ENCODE results near the gene BTBD9. TPM values are rescaled to one million over a fixed set of nuclear protein-coding genes. Genes with fewer than 3 reads are reported as not detected.

BTBD9 gene
- total RNA-seq, 3 donors from 2014 or later = 12.8 to 25.5 (median 19.0) TPM

DNA sequence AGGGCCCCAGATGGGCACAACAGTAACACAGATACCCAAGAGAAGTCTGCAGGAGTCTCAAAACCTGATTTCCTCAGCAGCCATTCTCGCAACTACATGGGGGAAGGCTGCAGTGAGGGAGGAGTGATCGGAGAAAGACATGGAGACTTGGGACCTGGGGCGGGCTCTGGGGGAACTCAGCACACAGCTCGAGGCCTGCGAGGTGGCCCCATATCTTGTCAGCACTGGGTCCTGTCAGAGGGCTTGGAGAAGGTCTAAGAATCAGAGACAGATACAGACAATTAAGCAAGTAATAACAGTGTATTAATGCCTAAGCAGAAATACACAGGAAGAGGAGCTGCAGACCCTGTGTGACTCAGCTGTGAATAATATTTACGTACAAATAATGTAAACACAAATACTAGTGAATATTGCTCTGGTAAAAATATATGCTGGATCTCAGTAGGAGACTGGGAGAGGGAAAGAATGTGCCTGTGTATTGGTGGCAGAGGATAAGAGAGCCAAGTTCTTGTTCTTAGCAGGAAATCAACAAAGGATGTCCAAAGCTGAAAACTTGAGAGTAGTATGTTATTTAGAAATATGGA lies 484.0 kb downstream of the BTBD9 start:
- TF ChIP-seq POLR2AphosphoS5 (IDR thresholded peaks at IDR 0.05) (no peak), POLR2A (IDR thresholded peaks at IDR 0.05) (no peak)
- TF ChIP-seq, protein P1, sequence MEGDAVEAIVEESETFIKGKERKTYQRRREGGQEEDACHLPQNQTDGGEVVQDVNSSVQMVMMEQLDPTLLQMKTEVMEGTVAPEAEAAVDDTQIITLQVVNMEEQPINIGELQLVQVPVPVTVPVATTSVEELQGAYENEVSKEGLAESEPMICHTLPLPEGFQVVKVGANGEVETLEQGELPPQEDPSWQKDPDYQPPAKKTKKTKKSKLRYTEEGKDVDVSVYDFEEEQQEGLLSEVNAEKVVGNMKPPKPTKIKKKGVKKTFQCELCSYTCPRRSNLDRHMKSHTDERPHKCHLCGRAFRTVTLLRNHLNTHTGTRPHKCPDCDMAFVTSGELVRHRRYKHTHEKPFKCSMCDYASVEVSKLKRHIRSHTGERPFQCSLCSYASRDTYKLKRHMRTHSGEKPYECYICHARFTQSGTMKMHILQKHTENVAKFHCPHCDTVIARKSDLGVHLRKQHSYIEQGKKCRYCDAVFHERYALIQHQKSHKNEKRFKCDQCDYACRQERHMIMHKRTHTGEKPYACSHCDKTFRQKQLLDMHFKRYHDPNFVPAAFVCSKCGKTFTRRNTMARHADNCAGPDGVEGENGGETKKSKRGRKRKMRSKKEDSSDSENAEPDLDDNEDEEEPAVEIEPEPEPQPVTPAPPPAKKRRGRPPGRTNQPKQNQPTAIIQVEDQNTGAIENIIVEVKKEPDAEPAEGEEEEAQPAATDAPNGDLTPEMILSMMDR (IDR thresholded peaks at IDR 0.05) = no peak
- DNase-seq (ENCODE audit: low spot score in 2 of 2) = no peak
- H3K9me3 ChIP-seq = no peaks in the 10 kb centered on the region
- H3K4me3 ChIP-seq = no peak overlapping the region
- no peaks in the 10 kb centered on the region for H3K27me3 ChIP-seq
- no peaks in the 10 kb centered on the region for H3K36me3 ChIP-seq
- intact Hi-C loops (cut with DNase I; ENCODE audit: low total_unique reads) = no loop called here
- H3K27ac ChIP-seq = no peak overlapping the region
- no peaks in the 10 kb centered on the region for H3K4me1 ChIP-seq

DNA sequence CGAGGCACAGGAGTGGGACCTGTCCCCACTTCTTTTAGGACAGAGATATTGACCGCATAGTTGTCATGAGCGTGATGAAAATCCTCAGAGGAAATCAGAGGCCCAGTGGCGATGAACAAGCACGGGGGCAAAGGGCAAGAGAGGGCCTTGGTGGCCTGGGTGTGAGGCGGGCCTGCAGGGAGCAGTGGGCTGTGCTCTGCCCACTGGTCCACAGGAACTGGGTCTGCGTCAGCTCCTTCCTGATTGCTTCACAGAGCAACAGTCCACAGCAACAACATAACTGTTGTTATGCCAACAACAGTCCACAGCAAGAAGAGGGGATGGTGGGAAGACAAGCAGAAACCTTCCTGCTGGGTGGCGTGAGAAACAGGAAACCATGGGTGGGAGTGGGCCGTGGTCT lies 484.6 kb downstream of the BTBD9 start:
- no peak for TF ChIP-seq POLR2AphosphoS5 (IDR thresholded peaks at IDR 0.05)
- Histone ChIP-seq H3K27ac (no peak overlapping the region), H3K4me3 (no peak overlapping the region), H3K9me3 (no peaks in the 10 kb centered on the region), H3K27me3 (no peaks in the 10 kb centered on the region), H3K4me1 (no peaks in the 10 kb centered on the region), H3K36me3 (no peaks in the 10 kb centered on the region)
- intact Hi-C loops (cut with DNase I; ENCODE audit: low total_unique reads) = no loop called here
- peak in 1 of 2 donors; percentile 19 for DNase-seq (ENCODE audit: low spot score in 2 of 2)

DNA sequence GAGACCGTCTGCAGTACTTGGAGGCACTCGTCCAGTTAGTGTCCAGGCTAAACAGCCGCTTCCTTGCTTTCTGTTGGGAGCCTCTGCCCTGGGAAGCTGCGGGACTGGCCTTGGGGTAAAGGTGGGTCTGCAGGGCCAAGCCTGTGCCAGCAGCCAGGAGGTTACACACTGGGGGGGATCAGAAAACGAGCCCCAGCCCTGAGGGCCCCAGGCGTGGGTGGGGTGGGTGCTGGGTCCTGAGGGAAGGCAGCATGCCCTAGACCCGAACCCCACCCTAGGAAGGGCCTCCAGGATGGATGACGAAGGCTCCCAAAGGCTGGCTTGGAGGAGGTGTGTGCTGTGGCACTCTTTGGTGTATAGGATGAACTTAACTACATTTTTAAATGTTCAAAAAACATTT lies 485.0 kb downstream of the BTBD9 start:
- H3K36me3 ChIP-seq = no peaks in the 10 kb centered on the region
- intact Hi-C loops (cut with DNase I; ENCODE audit: low total_unique reads) = no loop called here
- H3K4me1 ChIP-seq = no peaks in the 10 kb centered on the region
- peak in 1 of 2 donors; percentile 37 for DNase-seq (ENCODE audit: low spot score in 2 of 2)
- no peak overlapping the region for H3K27ac ChIP-seq
- no peak overlapping the region for H3K4me3 ChIP-seq
- no peaks in the 10 kb centered on the region for H3K9me3 ChIP-seq
- H3K27me3 ChIP-seq = no peaks in the 10 kb centered on the region
- TF ChIP-seq, protein P1 (IDR thresholded peaks at IDR 0.05) = no peak
- TF ChIP-seq POLR2A (IDR thresholded peaks at IDR 0.05) = no peak
- TF ChIP-seq POLR2AphosphoS5 (IDR thresholded peaks at IDR 0.05) = no peak

DNA sequence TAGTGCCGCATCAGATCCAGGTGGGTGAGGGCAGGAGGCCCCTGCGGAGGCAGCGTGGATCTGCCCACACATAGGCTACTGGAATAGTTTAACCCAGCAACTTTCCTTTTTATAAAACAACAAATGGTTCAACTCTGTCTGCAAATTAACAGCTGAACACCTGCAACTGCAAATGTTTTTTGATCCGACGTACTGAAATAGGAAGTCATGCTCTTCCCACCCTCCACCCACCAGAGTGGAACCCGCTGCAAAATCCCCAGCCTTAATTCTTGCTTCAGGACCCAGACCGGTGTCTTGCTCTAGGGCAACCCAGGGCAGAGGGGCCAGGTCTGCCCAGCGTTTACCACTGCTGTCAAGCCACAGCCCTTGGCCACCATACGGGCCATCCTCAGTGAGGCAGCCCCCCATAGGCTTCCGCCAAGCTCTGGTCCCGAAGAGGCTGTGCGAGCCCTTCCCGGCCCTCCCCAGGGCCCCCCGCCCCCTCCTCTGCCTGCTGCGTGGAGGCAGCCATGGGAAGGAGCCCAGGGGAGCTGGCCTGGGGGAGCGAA lies 485.9 kb downstream of the BTBD9 start:
- intact Hi-C loops (cut with DNase I; ENCODE audit: low total_unique reads) = no loop called here
- TF ChIP-seq, protein P1 (IDR thresholded peaks at IDR 0.05) = no peak
- no peak for TF ChIP-seq POLR2A (IDR thresholded peaks at IDR 0.05)
- no peak for TF ChIP-seq POLR2AphosphoS5 (IDR thresholded peaks at IDR 0.05)
- Histone ChIP-seq H3K27me3 (no peaks in the 10 kb centered on the region), H3K4me3 (no peak overlapping the region), H3K9me3 (no peaks in the 10 kb centered on the region), H3K27ac (no peak overlapping the region), H3K4me1 (no peaks in the 10 kb centered on the region), H3K36me3 (no peaks in the 10 kb centered on the region)
- peak in 1 of 2 donors; percentile 30 for DNase-seq (ENCODE audit: low spot score in 2 of 2)

DNA sequence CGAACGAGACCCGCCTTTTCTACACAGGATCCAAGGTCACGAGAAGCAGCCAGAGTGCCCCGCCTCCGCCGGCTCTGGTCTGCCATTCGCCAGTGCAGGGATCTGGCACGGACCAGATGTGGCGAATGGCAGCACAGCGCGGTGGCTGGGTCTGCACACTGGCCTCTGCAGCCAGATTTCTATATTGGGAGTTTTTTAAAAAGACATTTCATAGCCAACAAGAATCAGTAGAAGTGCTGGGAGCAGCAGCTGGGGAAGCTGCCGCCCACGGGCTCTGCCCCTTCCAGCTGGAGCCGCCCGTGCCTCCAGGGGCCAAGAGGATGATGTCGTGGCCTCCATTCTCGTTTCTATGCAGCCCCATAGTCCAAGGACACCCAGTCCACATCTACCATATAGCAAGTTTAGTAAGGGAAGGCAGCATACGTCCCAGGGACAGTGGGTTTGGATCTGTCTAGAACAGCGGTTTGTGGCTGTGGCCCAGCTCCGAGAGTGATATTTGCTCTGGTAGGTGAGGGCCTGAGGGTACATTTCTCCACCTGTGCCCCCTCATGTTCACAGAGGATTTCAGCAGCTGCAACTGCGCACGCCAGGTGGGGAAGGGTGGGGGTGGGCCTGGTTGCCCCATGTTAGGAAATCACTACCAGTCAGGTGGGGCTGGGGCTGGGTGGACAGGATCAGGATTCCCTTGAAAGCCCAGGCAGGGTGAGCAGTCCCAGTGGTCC lies 486.5 kb downstream of the BTBD9 start:
- peak in 1 of 2 donors; percentile 47 for DNase-seq (ENCODE audit: low spot score in 2 of 2)
- Histone ChIP-seq H3K27me3 (no peaks in the 10 kb centered on the region), H3K36me3 (no peaks in the 10 kb centered on the region), H3K4me1 (no peaks in the 10 kb centered on the region), H3K27ac (no peak overlapping the region), H3K4me3 (no peak overlapping the region), H3K9me3 (no peaks in the 10 kb centered on the region)
- intact Hi-C loops (cut with DNase I; ENCODE audit: low total_unique reads) = no loop called here
- TF ChIP-seq, protein P1 (IDR thresholded peaks at IDR 0.05) = no peak
- TF ChIP-seq POLR2A (IDR thresholded peaks at IDR 0.05) (no peak), POLR2AphosphoS5 (IDR thresholded peaks at IDR 0.05) (no peak)
